Stimulated activated CD4-positive, alpha-beta T cell treated with anti-CD3 and anti-CD28 coated beads, Interleukin-4, amount 100 ng/mL, for 4 hours (primary cell): ENCODE measurements around the gene FSIP1.

ENCODE experiments used
- DNase-seq, 2 experiments: peaks; one replicate each; pipeline ENCODE4 v3.0.0-alpha.2; 2020

The FSIP1 gene

DNA sequence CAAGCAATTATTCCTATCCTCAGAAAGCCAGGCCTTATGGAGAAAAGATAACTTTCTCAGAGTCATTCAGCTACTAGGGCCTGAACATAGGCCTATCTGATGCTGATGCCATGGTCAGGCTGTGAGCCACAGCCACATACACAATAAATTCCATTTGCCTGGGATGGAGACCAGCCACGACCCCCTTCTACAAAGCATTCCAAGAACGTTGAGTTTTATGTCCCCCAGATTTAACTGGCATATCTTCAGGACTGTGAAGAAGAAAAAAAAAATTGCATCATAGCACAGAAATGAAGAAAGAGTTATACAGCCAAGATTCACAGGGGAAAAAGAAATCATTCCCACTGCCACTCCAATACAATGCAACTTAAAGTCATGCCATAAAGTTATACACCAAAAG lies 101.8 kb downstream of the FSIP1 start:
- DNase-seq, result no peak

DNA sequence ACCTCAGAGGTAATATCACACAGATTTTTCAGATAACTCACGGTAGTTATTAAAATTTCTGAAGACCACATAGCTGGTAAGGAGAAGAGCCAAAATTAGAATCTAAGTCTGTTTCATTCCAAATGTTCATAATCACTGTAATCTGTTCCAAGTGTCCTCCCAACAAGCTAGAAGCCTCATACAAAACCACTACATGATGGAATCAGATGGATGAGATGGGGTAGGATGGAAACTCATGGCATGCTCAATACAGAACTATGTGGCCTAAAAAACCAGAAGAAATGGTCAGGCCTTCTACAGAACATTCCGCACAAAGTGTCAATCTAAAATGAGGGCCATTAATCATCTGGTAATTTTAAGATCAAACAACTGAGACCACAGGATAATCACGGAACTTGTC lies 110.0 kb downstream of the FSIP1 start:
- no peak for DNase-seq

GRCh38 chr15:39672184-39672583 lies 110.5 kb downstream of the FSIP1 start:
- DNase-seq, result no peak

DNA sequence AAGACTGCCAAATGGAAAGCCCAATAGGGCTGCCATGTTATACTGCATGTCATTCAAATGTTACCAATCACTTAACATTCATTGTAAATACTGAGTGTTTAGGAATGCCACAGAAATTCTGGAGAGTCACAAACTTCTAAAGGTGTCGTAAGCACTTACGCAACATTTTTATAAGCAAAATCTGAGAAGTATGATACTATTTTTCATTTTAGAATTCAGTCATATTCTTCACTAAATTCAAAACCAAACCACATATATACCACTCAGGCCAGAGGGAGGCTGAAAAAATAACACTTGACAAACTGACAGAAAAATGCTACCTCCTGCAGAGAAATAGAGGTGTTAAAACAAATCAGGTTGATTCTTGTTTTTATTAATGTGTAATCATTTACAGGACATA lies 112.0 kb downstream of the FSIP1 start:
- DNase-seq, result no peak

DNA sequence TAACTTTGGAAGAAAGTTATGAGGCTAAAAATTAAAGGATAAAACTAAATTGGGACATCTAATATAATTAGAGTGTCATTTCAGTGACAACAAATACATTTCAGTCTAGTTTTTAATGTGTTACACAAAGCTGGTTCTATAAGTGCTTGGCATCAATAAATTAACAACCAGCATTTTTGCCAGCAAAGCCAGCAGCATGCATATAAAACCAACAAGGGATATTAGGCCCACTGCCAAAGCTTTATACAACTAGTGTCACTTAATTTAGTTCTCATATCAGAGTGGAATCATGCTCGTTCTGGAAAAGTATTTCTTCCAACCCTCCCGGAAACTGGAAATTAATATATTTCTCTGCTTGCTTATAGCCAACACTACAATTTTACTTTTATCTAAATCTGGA lies 113.0 kb downstream of the FSIP1 start:
- no peak for DNase-seq

DNA sequence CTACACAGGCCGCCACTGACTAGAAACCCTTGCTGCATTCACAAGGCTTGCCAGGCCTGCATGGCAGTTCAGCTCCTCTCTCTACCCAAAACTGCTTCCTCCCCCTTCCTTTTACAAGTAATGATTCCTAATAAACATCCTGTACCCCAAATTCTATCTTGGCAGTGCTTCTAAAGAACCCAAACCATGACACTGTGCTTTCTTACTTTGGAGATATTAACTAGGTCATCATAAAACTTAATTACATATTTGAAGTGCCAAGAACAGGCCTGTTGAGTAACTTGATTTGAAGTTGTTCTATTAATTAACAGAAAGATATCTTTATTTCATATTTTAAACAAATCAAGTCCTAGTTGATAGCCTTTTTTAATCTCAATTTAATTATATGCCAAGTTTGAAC lies 113.4 kb downstream of the FSIP1 start:
- no peak for DNase-seq

DNA sequence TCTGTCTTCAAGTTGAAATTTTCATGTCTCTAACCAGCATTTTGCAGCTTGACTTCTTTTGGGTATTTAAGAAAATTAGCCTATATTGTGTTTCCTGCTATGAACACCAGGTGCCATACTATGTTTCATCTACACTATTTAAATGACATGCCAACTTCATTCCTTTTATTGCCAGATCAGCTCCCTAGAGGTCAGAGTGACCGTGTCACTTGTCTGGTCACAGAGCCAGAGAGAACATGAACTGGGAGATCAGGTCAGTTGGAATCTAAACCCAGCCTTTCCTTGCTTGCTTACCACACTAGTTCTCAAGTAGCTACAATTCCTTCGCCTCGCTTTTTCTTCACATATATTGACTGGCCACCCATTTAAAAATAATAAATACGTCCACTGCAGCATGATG lies 114.2 kb downstream of the FSIP1 start:
- DNase-seq, result no peak

GRCh38 chr15:39667382-39668127 lies 115.1 kb downstream of the FSIP1 start:
- DNase-seq, result no peak

GRCh38 chr15:39666677-39667076 lies 116.0 kb downstream of the FSIP1 start:
- DNase-seq, result no peak

DNA sequence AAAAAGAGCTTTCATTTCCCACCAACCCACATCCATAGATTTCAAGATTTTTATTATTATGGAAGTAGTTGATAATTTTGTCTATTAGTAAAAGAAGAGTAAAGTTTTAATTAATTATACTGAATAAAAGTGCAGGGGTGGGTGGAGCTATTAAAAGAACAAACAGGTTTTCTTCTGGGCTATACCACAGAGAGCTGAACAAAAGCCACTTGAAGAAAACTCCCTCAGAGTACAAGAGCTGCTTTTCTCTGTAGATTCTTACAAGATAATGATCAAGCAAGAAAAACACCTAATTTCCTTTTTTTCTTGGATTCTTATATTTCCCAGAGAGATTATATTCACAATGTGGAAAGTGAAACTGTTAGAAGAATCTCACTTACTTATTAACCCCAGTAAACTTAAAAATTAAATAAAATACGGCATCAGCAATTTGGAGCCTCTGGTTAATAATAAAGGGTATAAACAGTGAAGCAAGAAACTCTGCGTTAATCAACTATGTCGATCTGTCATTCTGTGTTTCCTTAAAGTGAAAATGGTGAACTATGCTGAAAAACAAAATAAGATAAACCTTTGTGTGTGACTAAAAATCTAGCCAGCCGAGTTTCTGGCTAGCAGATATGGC lies 116.9 kb downstream of the FSIP1 start:
- DNase-seq, result no peak

DNA sequence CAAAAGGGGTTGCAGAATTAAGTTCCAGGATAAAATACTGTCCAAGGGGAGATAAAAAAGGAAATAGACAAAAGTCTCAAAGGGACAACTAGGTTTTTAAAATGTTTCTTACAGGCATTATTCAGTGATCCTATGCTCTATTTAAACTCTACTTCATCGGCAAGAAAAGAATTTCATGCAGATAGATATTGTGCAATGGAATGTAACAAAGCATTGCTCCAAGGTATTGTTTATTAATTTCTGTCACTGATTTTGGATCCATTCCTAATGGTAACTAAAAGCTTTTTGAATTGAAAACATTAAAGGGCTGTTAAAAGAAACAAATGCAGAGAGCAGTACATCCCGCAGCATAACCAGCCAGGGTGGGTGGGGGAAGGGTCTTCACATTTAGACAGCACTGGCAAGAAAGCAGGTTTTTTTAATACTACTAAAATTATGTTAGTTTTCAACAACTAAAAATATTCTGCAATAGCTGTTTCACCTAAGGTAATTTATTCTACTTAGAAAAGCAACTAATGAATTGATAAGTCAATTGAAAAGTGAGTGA lies 118.9 kb downstream of the FSIP1 start:
- no peak for DNase-seq

DNA sequence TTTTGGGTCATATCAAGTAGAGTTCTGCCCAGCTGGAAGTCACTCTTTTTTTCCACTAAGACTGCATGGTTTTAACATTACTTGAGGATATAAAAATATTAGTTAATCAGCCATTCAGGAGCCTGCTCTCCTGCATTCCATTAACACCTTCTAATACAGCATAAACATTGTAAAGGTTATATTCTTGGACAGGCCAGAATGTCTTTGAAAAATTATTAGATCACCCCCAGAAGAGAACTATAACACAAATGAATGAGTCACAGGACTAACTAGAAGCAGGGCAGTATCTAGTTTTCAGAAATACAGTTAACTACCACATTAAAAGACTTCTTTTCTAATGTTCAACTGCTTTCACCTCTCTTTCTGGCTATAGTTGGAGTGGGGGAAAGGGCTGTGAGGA lies 120.9 kb downstream of the FSIP1 start:
- DNase-seq, result no peak

GRCh38 chr15:39658740-39659139 lies 123.9 kb downstream of the FSIP1 start:
- DNase-seq, result no peak

DNA sequence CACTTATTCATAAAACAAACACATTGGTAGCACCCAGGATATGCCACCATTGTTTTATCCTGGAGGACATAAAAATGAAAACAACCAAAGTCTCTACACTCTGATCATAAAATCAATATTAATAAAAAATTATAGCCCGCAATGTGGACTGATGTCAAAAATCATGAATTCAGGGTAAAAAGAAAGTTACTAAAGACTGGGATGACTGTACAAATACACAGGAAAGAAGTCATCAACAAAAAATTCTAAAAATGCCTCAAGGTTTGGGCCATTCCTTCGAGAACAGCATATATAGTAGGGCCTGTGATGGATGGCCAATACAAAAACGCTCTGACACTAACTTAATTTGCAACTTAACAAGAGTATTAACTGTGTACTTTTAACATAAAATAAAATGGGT lies 125.0 kb downstream of the FSIP1 start:
- DNase-seq, result no peak

DNA sequence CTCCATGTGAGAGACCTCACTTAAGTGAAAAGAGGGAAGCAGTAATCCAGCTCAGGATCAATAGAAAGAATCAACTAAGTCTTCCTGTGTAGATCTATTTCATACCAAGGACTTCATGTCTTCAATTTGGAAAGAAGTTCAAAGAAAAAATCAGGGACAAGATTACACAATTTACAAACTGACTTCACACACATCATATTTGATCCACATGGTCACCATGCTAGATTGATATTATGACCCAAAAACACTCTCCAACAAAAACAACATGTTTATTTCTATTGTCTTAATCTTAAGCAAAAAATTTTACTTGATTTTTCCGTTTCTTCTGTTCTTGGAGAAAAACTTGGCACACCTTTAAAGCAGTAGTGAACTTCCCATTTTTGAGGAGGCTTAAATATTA lies 125.5 kb downstream of the FSIP1 start:
- DNase-seq, result no peak

DNA sequence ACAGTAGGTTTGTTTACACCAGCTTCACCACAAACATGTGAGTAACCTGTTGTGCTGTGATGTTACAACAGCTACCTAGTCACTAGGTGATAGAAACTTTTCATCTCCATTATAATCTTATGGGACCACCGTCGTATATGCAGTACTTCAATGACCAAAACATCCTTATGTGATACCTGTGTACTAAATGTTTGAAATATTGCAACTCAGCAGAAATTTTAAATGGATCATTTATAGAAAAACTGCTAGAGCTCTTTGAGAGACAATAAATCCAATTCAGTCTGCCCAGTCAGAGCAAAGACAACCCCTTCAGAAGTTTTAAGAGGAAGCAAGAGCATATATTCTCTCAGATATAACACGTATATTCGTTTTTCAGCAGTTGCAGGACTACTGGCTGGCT lies 128.3 kb downstream of the FSIP1 start:
- no peak for DNase-seq

GRCh38 chr15:39651881-39652280 lies 130.8 kb downstream of the FSIP1 start:
- no peak for DNase-seq

GRCh38 chr15:39651295-39651694 lies 131.3 kb downstream of the FSIP1 start:
- no peak for DNase-seq

DNA sequence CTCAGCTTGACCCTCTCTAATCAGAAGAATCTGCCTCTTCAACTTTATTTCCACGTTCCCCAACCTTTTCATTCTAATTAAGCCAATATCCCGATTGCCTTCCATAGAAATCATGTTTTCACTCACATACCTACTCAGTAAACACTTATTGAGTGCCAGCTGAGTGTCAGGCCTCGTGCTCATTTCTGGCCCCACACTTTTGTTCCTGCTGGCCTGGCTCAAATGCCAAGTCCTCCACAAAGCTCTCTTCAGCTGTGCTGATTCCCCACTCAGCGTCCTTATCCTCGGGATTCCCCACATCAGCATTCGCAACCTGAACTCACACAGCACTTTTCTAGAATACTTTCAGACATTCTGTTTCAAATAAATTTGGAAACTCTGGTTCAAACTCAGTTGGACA lies 132.9 kb downstream of the FSIP1 start:
- DNase-seq, result no peak

GRCh38 chr15:39646425-39646824 lies 136.2 kb downstream of the FSIP1 start:
- no peak for DNase-seq

GRCh38 chr15:39645976-39646257 lies 136.7 kb downstream of the FSIP1 start:
- DNase-seq, result no peak

DNA sequence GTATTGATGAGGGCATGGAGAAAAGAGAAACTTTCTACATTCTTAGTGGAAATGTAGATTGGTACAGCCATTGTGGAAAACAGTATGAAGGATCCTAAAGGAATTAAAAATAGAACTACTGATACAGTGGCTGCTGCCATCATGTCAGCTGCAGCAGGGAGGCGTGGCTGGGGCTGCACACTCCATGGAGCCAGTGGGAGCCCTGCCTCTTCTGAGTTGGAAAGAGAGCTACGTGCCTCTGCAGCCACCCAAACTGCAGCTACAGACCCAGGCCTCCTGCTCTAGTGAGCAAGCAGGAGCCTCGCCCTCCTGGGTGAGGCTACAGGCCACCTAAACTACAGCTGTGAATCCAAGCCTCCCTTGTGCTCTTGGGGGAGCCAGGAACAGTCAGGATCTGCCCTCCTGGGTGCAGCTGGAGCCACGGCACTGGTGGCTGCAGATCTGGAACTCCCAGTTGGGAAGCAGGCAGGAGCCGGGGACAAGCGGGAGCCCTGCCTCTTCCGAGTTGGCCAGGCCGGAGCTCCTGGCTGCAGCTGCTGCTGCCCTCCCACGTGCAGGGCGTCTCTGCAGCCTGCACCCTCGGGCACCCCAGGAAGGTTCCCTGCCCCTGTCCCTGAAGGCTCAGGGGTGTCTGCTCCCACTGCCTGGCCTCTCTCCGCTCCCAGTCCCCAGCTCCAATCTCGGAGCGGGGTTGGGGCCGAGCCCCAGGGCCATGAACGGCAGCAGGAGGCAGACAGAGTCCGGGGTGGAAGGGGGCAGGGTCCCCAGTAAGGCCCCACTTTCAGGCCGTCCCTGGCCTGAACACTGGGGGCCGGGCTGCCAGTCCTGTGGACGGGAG lies 137.3 kb downstream of the FSIP1 start:
- DNase-seq, result no peak

- DNase-seq, result no peak
Measured at GRCh38 chr15:39644136-39644535, 138.5 kb downstream of the FSIP1 start.

DNA sequence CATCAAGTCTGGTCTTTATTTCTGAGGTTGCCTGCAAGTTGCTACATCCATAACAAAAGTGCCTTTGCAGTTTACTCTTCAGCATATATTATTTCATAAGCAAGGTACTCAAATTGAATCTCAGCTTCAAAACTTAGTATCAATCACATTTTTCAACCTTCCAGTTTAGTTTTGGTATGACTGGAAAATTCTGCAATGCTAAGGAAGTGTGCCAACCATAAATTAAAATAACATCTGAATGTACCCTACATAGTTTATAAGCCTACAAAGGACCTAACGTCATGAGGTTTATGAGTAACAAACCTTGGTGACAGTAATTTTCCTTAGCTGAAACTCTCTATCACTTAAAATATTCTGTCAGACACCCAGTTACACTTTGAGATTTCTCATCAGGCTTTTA lies 138.9 kb downstream of the FSIP1 start:
- DNase-seq, result no peak
